DND-41 (cell line): ENCODE measurements around the gene S1PR1.

Experiments
- EZH2 ChIP-seq: IDR thresholded peaks from 3 replicates; pipeline ENCODE4 v1.6.1; 2012; ENCODE audit warnings: borderline replicate concordance, low read depth, mild to moderate bottlenecking, moderate library complexity, low read length, inconsistent platforms; ENCODE audit not compliant: severe bottlenecking
- TF ChIP-seq, protein P1 (sequence below): IDR thresholded peaks from 2 replicates; pipeline ENCODE4 v1.5.1; 2012; ENCODE audit warnings: borderline replicate concordance, low read length, moderate library complexity, mild to moderate bottlenecking; ENCODE audit not compliant: poor library complexity, severe bottlenecking; ENCODE audit errors: extremely low read depth

GRCh38 chr1:101191049-101191448, 45.8 kb upstream of the S1PR1 start:
- TF ChIP-seq, protein P1, sequence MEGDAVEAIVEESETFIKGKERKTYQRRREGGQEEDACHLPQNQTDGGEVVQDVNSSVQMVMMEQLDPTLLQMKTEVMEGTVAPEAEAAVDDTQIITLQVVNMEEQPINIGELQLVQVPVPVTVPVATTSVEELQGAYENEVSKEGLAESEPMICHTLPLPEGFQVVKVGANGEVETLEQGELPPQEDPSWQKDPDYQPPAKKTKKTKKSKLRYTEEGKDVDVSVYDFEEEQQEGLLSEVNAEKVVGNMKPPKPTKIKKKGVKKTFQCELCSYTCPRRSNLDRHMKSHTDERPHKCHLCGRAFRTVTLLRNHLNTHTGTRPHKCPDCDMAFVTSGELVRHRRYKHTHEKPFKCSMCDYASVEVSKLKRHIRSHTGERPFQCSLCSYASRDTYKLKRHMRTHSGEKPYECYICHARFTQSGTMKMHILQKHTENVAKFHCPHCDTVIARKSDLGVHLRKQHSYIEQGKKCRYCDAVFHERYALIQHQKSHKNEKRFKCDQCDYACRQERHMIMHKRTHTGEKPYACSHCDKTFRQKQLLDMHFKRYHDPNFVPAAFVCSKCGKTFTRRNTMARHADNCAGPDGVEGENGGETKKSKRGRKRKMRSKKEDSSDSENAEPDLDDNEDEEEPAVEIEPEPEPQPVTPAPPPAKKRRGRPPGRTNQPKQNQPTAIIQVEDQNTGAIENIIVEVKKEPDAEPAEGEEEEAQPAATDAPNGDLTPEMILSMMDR = no peak
- no peak for TF ChIP-seq EZH2
